Measurements from ENCODE around the gene ZHX3. TPM values are rescaled to one million over a fixed set of nuclear protein-coding genes. Genes with fewer than 3 reads are reported as not detected.
A peak's percentile ranks its signal among the peaks of the same experiment; 100 is the strongest.

ZHX3 gene
- total RNA-seq, 6 experiments from 2014 or later, result 64.1 to 80.1 (median 72.0) TPM

DNA sequence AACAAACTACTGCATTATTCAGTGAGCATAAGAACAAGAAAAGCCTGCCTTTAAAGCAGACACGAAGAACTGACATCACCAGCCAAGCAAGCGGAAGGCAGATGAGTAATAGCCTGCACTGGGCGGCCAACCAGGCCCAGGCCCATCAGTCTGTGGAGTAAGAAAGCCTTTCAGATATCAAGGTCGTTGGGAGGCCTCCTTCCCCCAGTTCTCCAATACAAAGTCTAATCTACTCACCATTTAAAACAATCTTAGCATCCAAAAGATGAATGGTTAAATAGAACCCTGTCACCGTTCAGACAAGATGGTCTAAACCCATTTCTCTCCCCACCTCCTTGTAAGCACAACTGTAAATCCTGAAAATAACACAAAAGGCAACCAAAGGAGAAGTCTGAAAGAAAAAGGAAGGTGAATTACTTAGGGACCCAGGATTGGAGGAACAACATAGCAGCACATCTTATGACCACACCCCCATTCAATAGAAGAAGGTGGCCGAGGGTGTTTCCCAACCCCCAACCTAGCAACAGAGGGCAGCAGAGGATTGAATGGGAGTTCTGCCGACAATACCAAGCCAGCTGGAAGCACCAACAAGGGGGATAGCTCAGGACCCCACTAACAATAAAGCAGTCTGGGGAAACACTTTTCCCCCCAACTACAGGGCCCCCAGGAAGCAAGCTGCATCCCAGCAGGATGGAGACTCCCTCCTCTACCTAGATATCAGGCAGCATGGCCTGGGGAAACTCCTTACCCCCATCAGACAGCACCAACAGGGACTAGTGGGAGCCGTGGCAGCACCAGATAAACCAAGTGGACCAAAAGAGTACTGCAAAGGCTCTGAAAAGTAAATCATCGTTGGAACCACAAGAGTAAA, 67.9 kb downstream of the ZHX3 start:
- Mint-ChIP-seq H3K27ac (peak overlapping the region; percentile 96), H3K4me1 (ENCODE audit: low read depth) (peaks cover 50% of the 10 kb centered on the region), H3K36me3 (ENCODE audit: low read depth) (peaks cover 11% of the 10 kb centered on the region), H3K27me3 (ENCODE audit: insufficient read depth) (no peaks in the 10 kb centered on the region), H3K4me3 (peak overlapping the region; percentile 36), H3K9me3 (no peaks in the 10 kb centered on the region)
- TF ChIP-seq, protein P1, sequence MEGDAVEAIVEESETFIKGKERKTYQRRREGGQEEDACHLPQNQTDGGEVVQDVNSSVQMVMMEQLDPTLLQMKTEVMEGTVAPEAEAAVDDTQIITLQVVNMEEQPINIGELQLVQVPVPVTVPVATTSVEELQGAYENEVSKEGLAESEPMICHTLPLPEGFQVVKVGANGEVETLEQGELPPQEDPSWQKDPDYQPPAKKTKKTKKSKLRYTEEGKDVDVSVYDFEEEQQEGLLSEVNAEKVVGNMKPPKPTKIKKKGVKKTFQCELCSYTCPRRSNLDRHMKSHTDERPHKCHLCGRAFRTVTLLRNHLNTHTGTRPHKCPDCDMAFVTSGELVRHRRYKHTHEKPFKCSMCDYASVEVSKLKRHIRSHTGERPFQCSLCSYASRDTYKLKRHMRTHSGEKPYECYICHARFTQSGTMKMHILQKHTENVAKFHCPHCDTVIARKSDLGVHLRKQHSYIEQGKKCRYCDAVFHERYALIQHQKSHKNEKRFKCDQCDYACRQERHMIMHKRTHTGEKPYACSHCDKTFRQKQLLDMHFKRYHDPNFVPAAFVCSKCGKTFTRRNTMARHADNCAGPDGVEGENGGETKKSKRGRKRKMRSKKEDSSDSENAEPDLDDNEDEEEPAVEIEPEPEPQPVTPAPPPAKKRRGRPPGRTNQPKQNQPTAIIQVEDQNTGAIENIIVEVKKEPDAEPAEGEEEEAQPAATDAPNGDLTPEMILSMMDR (IDR thresholded peaks at IDR 0.05), result peak; percentile 61
- DNase-seq, result peak; percentile 82

DNA sequence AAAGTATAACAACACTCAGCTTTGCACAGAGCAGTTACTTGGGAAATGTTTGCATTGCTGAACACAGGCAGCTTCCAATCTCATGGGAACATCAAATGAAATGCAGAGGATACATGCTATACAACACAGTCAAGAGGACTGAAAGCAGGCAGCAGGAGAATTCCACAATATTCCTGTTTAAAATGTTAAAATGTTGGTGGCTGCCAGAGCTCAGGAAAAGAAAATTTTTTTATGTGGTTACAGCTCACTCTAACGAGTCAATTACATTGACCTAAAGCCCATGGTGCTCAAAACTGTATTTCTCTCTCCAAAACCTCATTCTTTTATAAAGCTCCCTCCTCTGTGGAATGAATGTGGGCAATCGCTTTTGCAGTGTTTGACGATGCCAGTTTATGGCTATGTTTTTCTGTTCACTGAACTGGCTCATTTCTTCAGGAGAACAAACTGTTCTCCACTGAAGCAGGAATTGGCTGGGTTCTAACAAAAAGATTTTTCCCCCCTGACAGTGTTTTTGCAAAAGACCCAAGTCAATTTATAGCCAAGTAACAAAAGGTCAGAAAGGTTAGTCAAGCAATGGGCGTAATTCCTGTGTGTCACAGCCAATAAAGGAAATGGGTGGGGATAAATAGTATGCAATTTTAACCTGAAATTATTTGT, 69.0 kb downstream of the ZHX3 start:
- H3K27me3 Mint-ChIP-seq (ENCODE audit: insufficient read depth), result no peaks in the 10 kb centered on the region
- peak overlapping the region; percentile 36 for H3K4me3 Mint-ChIP-seq
- peak overlapping the region; percentile 96 for H3K27ac Mint-ChIP-seq
- TF ChIP-seq, protein P1 (IDR thresholded peaks at IDR 0.05), result no peak
- peaks cover 11% of the 10 kb centered on the region for H3K36me3 Mint-ChIP-seq (ENCODE audit: low read depth)
- no peak for DNase-seq
- no peaks in the 10 kb centered on the region for H3K9me3 Mint-ChIP-seq
- H3K4me1 Mint-ChIP-seq (ENCODE audit: low read depth), result peaks cover 57% of the 10 kb centered on the region

DNA sequence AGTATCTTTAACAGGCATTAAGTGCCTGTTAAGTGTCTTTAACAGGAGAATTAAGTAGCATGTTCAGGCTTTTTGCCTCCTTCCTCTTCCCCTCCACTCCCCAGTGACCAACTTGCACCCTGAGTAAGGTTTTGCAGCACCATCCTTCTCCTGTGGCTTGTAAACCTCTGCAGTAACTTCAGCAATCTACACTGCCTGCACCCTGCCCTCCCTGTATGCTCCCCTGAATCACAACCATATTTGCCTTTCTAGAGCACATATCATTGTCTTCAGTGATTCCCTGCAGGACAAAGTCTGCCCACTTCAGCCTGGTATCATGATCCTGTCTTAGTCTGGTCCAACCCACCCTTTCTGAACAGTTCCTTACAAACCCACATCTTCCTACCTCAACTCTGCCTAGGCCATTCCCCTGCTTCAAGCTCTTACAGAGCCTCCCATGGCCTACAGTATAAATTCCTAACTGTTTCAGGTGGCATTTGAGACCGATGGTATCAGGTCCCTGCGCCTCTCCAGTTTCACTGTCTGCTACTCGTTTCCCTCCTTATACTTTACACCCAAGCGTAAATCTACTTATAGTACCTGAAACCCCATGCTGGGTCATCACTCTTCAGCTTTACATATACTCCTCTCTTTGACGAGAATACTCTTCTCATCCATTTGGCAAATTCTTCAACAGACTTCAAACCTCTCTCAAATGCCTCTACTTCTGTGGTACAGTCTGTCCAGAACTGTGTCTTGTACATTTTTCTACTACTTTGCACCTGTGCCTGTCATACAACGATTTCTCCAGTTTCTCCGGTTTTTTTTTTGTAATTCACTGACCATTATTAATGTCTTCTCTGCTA, 69.8 kb downstream of the ZHX3 start:
- DNase-seq, result no peak
- Mint-ChIP-seq H3K4me1 (ENCODE audit: low read depth) (peaks cover 57% of the 10 kb centered on the region), H3K4me3 (peak overlapping the region; percentile 36), H3K36me3 (ENCODE audit: low read depth) (peaks cover 11% of the 10 kb centered on the region), H3K27me3 (ENCODE audit: insufficient read depth) (no peaks in the 10 kb centered on the region), H3K9me3 (no peaks in the 10 kb centered on the region), H3K27ac (peak overlapping the region; percentile 96)
- TF ChIP-seq, protein P1 (IDR thresholded peaks at IDR 0.05), result no peak

DNA sequence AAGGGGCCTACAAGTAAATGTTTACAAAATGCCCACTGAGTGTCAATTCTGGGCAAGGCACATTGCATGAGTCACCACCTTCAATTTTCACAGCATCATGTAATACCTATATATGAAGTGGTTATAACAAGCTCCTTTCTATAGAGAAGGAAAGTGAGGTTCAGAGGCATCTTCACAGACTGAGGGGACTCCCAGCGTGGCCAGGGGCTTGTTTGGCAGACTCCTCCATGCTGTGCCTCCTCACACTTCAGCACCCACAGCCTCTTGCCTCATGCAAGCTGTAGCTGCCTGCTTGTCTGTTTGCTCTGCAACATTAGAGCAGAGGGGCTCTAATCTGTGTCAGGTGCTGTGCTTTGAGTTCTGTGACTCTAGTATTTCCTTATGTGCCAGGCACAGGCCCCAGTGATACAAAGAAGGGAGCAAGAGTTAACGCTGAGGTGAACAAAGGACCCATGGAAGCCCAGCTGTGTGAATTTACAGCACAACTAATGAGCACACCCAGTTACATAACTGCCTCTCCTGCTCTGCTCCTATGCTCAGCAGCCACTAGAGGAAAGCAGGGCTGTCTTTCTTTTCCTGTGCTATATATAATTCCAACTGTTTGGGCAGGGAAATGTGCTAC, 72.3 kb downstream of the ZHX3 start:
- no peak for DNase-seq
- peaks cover 15% of the 10 kb centered on the region for H3K36me3 Mint-ChIP-seq (ENCODE audit: low read depth)
- H3K9me3 Mint-ChIP-seq, result no peaks in the 10 kb centered on the region
- H3K27ac Mint-ChIP-seq, result peak overlapping the region; percentile 45; the same call in 1 of the 2 replicates
- TF ChIP-seq, protein P1 (IDR thresholded peaks at IDR 0.05), result no peak
- H3K4me1 Mint-ChIP-seq (ENCODE audit: low read depth), result peaks cover 53% of the 10 kb centered on the region
- no peaks in the 10 kb centered on the region; the same call in 1 of the 2 replicates for H3K27me3 Mint-ChIP-seq (ENCODE audit: insufficient read depth)
- no peak overlapping the region for H3K4me3 Mint-ChIP-seq

DNA sequence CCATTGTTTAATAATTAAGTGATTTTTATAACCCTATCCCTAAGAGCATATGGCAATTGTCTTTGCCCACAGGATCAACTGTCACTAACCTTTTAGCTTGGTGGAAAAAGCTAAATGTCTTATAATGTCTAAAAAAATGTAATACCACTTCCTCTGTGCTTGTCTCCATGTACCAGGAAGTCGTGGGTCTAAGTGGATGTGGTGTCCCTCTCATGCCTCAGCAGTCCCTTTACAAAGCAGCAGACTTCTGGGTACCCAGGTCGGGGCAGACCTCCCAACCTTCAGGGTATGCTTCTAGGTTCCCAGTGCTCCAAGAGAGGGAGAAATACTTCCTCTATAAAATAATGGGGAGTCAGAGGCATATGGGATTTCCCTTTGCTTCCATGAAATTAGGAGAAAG, 74.7 kb downstream of the ZHX3 start:
- H3K36me3 Mint-ChIP-seq (ENCODE audit: low read depth), result peaks cover 19% of the 10 kb centered on the region
- H3K4me1 Mint-ChIP-seq (ENCODE audit: low read depth), result peaks cover 29% of the 10 kb centered on the region
- H3K27me3 Mint-ChIP-seq (ENCODE audit: insufficient read depth), result no peaks in the 10 kb centered on the region; the same call in 1 of the 2 replicates
- H3K27ac Mint-ChIP-seq, result no peak overlapping the region
- H3K9me3 Mint-ChIP-seq, result no peaks in the 10 kb centered on the region
- H3K4me3 Mint-ChIP-seq, result no peak overlapping the region
- TF ChIP-seq, protein P1 (IDR thresholded peaks at IDR 0.05), result no peak
- no peak for DNase-seq

Measured in HFFc6 (cell line).